GM18498 (cell line): Measurements from ENCODE around the gene TWNK.
"Not testable (repeated sequence)": the region's sequence is repeated elsewhere in the genome, so short reads cannot be mapped to it uniquely, and the experiment has no call there.

ENCODE experiments used
- ATAC-seq: cut with Tn5 transposase; IDR thresholded peaks from one replicate; pipeline ENCODE4 v1.9.1; 2021; ENCODE audit warnings: mild to moderate bottlenecking, moderate library complexity; ENCODE audit not compliant: unreplicated experiment

The TWNK gene

DNA sequence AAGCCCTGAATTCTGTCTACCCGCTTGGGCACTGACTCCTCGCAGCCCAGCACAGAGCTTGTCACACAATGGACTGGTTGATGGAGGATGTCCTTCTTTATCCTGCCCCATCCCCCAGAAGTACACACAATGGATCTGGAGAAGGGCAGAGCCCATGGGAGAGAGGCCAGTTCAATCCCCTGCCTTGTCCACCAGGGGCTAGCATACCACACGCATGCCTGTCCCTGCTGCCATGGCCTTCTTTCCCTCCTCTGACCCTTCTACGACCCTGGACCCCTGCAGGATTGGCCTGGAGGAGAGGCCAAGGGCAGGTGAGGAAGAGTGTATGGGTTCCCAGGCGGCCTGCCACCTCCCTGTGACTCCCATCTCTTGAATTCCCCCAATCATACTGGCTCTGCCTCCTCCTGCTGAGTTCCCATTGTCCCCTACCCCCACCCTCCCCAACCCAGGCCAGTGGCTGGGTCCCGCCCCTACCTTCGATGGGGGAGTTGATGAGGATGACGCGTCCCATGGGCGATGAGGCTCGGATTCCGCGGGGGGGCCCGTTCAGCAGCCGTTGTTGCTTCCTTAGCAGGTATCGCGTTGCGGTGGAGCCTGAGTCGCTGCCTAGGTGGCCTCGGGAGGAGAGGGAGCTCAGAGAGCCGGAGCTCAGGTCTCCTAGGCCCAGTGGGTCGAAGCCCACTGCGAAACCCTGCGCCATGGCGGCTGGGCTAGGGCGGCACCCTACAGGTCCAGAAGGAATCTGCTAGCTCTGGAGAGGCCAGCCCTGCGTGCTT lies 42.4 kb downstream of the TWNK start:
- no peak for ATAC-seq

DNA sequence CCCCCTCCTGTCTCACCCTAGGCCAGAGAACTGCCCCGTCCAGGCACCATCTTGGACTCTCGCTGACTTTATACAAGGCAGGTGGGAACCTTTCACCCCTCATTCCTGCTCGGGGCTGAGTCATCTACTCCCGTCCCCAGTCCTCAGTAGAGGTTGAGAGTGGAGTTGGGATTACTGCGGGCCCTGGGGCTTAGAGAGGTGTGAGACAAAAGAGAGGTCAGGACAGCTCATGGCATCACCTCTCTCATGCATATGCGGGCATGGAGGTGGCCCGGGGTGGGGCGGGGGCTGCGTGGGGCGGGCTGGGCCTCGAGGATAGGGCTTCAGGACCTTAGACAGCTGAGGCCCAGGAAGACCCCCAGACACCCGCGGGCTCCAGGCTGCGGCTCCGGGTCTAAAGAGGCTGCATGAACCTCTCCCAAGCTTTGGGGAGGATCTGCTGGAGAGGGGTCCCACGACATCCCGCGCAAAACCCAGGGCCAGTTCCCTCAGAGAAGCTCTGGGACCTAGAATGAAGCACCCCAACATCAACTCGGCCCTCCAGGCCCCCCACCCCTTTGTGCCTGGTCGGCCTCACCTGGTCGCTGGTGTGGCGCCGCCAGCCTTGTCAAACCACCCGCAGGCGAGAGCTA lies 43.3 kb downstream of the TWNK start:
- no peak for ATAC-seq

GRCh38 chr10:101031128-101031795 lies 43.9 kb downstream of the TWNK start, which contains the start of the genes PDZD7 and SFXN3:
Gene PDZD7 (minus strand): TSS chr10:101031129. CDS start chr10:101030219, 910 bp downstream.
Gene SFXN3 (plus strand): TSS chr10:101031234. CDS start chr10:101034695, 3,461 bp downstream.
- ATAC-seq, result peak; percentile 94

- ATAC-seq, result no peak
Measured at GRCh38 chr10:101031796-101032636, 44.7 kb downstream of the TWNK start.

- ATAC-seq, result no peak
Measured at GRCh38 chr10:101032637-101033224, 45.4 kb downstream of the TWNK start.

- ATAC-seq, result no peak
Measured at GRCh38 chr10:101033276-101033675, 45.9 kb downstream of the TWNK start.

DNA sequence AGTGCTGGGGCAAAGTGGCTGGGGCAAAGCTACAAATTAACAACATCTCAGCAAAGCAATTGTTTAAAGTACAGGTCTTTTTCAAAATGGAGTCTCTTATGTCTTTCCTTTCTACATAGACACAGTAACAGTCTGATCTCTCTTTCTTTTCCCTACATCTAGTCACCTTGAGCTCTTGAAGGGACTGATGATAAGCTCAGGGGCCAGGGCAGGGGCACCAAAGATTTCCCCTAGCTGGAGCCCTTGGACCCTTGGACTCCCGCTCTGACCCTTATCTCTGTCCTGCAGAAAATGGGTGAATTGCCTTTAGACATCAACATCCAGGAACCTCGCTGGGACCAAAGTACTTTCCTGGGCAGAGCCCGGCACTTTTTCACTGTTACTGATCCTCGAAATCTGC lies 47.1 kb downstream of the TWNK start:
- not testable (repeated sequence) for ATAC-seq

- no peak for ATAC-seq
Measured at GRCh38 chr10:101035314-101035713, 48.0 kb downstream of the TWNK start.

DNA sequence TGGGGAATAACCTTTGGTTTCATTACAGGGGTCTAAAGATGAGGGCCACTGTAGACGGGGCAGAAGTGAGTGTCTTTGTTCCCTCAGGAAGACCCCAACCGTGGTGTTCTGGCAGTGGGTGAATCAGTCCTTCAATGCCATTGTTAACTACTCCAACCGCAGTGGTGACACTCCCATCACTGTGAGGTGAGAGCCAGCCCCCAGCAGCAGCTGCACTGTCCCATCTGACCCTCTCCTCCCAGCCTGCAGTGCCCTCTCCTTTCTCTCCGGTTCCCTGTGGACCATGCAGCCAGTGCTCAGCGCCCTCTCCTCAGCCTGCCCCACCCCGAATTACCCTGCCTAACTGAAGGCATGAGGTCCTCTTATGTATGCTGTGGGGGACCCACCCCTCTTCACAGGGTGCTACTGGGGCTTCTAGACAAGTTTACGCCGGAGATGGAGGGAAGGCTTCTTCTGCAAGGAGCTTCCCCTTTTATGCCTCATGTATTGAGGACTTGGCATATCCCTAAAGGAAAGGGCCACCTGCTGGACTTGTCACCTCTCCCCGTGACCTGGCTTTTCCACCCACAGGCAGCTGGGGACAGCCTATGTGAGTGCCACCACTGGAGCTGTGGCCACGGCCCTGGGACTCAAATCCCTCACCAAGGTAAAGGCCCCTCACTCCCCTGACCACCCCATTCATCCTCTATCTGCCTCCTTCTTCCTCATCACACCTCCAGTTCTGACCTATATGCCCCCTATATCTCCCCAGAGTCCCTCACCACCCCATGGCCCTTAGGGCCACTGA lies 48.8 kb downstream of the TWNK start:
- no peak for ATAC-seq

- no peak for ATAC-seq
Measured at GRCh38 chr10:101036726-101037125, 49.4 kb downstream of the TWNK start.

GRCh38 chr10:101038484-101038883 lies 51.1 kb downstream of the TWNK start:
- ATAC-seq, result no peak

GRCh38 chr10:101040061-101040460 lies 52.7 kb downstream of the TWNK start:
- no peak for ATAC-seq

GRCh38 chr10:101040851-101041250 lies 53.5 kb downstream of the TWNK start:
- ATAC-seq, result no peak

DNA sequence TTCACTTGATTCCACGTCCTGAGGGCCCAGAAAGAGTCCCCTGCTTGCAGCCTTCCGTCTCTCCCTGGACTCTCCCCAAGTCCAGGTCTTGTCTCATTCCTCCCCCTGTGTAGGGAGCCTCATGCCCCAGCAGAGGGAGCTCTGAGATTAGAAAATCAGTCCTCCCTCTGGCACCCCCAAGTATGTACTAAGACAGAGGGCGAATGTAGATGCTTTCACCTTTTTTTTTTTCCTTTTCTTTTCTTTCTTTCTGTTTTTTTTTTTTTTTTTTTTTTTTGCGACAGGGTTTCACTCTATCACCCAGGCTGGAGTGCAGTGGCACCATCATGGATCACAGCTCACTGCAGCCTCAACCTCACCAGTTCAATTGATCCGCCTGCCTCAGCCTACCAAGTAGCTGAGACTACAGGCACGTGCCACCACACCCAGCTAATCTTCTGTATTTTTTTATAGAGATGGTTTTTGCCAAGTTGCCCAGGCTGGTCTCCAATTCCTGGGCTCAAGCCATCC lies 54.0 kb downstream of the TWNK start:
- ATAC-seq, result peak; percentile 62

GRCh38 chr10:101042118-101042517 lies 54.8 kb downstream of the TWNK start:
- ATAC-seq, result no peak

GRCh38 chr10:101042667-101043362 lies 55.5 kb downstream of the TWNK start:
- ATAC-seq, result peak; percentile 96

GRCh38 chr10:101043363-101043707 lies 56.0 kb downstream of the TWNK start:
- no peak for ATAC-seq
